H9 (cell line): ENCODE data around the gene SACM1L. TPM values are rescaled to one million over a fixed set of nuclear protein-coding genes. Genes with fewer than 3 reads are reported as not detected.

ENCODE experiments used
- DNase-seq: peaks from one replicate; pipeline ENCODE4 v3.0.0-alpha.2; 2017
- H2AFZ ChIP-seq: one replicate; pipeline ENCODE4 v1.6.1; 2013; ENCODE audit warnings: mild to moderate bottlenecking, low read length, control low read depth, moderate library complexity
- H2AK5ac ChIP-seq: 2 replicates; pipeline ENCODE4 v1.6.1; 2013; ENCODE audit warnings: low read length, control low read depth, mixed read lengths; ENCODE audit not compliant: insufficient read length
- H2BK120ac ChIP-seq: one replicate; pipeline ENCODE4 v1.6.1; 2013; ENCODE audit warnings: low read depth, mild to moderate bottlenecking, low read length, control low read depth, inconsistent platforms; ENCODE audit not compliant: poor library complexity, severe bottlenecking
- H2BK12ac ChIP-seq: 2 replicates; pipeline ENCODE4 v1.6.1; 2013; ENCODE audit warnings: low read length, control low read depth, mixed read lengths, low read depth; ENCODE audit not compliant: insufficient read length
- H2BK15ac ChIP-seq: 2 replicates; pipeline ENCODE4 v1.6.1; 2013; ENCODE audit warnings: low read depth, low read length, control low read depth
- H2BK20ac ChIP-seq: one replicate; pipeline ENCODE4 v1.6.1; 2013; ENCODE audit warnings: low read depth, mild to moderate bottlenecking, low read length, control low read depth, inconsistent platforms; ENCODE audit not compliant: poor library complexity, severe bottlenecking
- H2BK5ac ChIP-seq: 2 replicates; pipeline ENCODE4 v1.6.1; 2013; ENCODE audit warnings: low read length, control low read depth, mixed read lengths; ENCODE audit not compliant: insufficient read length
- H3K14ac ChIP-seq: 2 replicates; pipeline ENCODE4 v1.6.1; 2013; ENCODE audit warnings: low read length, control low read depth; ENCODE audit not compliant: insufficient read depth
- H3K18ac ChIP-seq: 2 replicates; pipeline ENCODE4 v1.6.1; 2013; ENCODE audit warnings: low read depth, mild to moderate bottlenecking, mixed read lengths, low read length, control low read depth; ENCODE audit not compliant: insufficient read length
- H3K23ac ChIP-seq: 2 replicates; pipeline ENCODE4 v1.6.1; 2013; ENCODE audit warnings: low read length, control low read depth, mixed read lengths, low read depth; ENCODE audit not compliant: insufficient read length
- H3K23me2 ChIP-seq: 2 replicates; pipeline ENCODE4 v1.6.1; 2013; ENCODE audit warnings: low read depth, mild to moderate bottlenecking, mixed read lengths, low read length, control low read depth; ENCODE audit not compliant: insufficient read length, poor library complexity, severe bottlenecking
- H3K27ac ChIP-seq: 2 replicates; pipeline ENCODE4 v1.5.1; 2013; ENCODE audit warnings: low read length, control low read depth, mixed read lengths, low read depth; ENCODE audit not compliant: insufficient read length
- H3K27me3 ChIP-seq: 2 replicates; pipeline ENCODE4 v1.6.1; 2013; ENCODE audit warnings: low read length, control low read depth, inconsistent platforms; ENCODE audit not compliant: insufficient read depth
- H3K4ac ChIP-seq: 2 replicates; pipeline ENCODE4 v1.6.1; 2013; ENCODE audit warnings: low read depth, mild to moderate bottlenecking, control low read depth, inconsistent platforms, low read length, moderate library complexity
- H3K4me1 ChIP-seq: 2 replicates; pipeline ENCODE4 v1.6.1; 2013; ENCODE audit warnings: low read length, control low read depth, inconsistent platforms; ENCODE audit not compliant: insufficient read depth
- H3K4me2 ChIP-seq: 2 replicates; pipeline ENCODE4 v1.6.1; 2013; ENCODE audit warnings: low read length, control low read depth, mixed read lengths; ENCODE audit not compliant: insufficient read length, insufficient read depth
- H3K56ac ChIP-seq: 2 replicates; pipeline ENCODE4 v1.6.1; 2013; ENCODE audit warnings: low read depth, mild to moderate bottlenecking, mixed read lengths, low read length, control low read depth; ENCODE audit not compliant: insufficient read length
- H3K79me1 ChIP-seq: 2 replicates; pipeline ENCODE4 v1.6.1; 2013; ENCODE audit warnings: low read depth, mild to moderate bottlenecking, moderate library complexity, low read length, control low read depth, inconsistent platforms; ENCODE audit not compliant: insufficient read depth, poor library complexity, severe bottlenecking
- H3K79me2 ChIP-seq: 2 replicates; pipeline ENCODE4 v1.6.1; 2013; ENCODE audit warnings: low read length, control low read depth, inconsistent platforms; ENCODE audit not compliant: insufficient read depth
- H3K9ac ChIP-seq: 2 replicates; pipeline ENCODE4 v1.6.1; 2013; ENCODE audit warnings: low read length, control low read depth, mixed read lengths; ENCODE audit not compliant: insufficient read length; ENCODE audit errors: extremely low read depth
- H3K9me3 ChIP-seq: one replicate; pipeline ENCODE4 v1.6.1; 2013; ENCODE audit warnings: low read depth, low read length, inconsistent platforms; ENCODE audit not compliant: control insufficient read depth
- H3T11ph ChIP-seq: one replicate; pipeline ENCODE4 v1.6.1; 2013; ENCODE audit warnings: mild to moderate bottlenecking, low read length, control low read depth, inconsistent platforms
- H4K20me1 ChIP-seq: one replicate; pipeline ENCODE4 v1.6.1; 2013; ENCODE audit not compliant: control insufficient read depth, insufficient read length, insufficient read depth
- H4K5ac ChIP-seq: 2 replicates; pipeline ENCODE4 v1.6.1; 2013; ENCODE audit warnings: low read depth, mild to moderate bottlenecking, mixed read lengths, low read length, control low read depth; ENCODE audit not compliant: insufficient read length
- H4K8ac ChIP-seq: replicated peaks from 2 replicates; pipeline ENCODE4 v1.6.1; 2013; ENCODE audit warnings: low read length, control low read depth, mixed read lengths, low read depth; ENCODE audit not compliant: insufficient read length
- H4K91ac ChIP-seq: 2 replicates; pipeline ENCODE4 v1.6.1; 2013; ENCODE audit warnings: low read depth, mild to moderate bottlenecking, moderate library complexity, mixed read lengths, low read length, control low read depth; ENCODE audit not compliant: insufficient read length
- H3K27ac Mint-ChIP-seq, 3 experiments: 2 replicates in 2 of 3; 3 replicates in 1 of 3; pipeline ENCODE4 v1.8.0; 2020 to 2021; ENCODE audit warnings: mixed read lengths in 3 of 3, mild to moderate bottlenecking in 1 of 3, moderate library complexity in 1 of 3
- H3K27me3 Mint-ChIP-seq: 2 replicates; pipeline ENCODE4 v1.8.0; 2021; ENCODE audit warnings: low read depth, mild to moderate bottlenecking, moderate library complexity, mixed read lengths
- H3K36me3 Mint-ChIP-seq, 3 experiments: 2 replicates in 2 of 3; 3 replicates in 1 of 3; pipeline ENCODE4 v1.8.0; 2020 to 2021; ENCODE audit warnings: low read depth in 3 of 3, mixed read lengths in 3 of 3; ENCODE audit not compliant: insufficient read depth in 1 of 3
- H3K4me1 Mint-ChIP-seq, 2 experiments: 2 replicates each; pipeline ENCODE4 v1.8.0; 2020; ENCODE audit warnings: mixed read lengths in 2 of 2
- H3K4me3 Mint-ChIP-seq, 2 experiments: 2 replicates in 1 of 2; 3 replicates in 1 of 2; pipeline ENCODE4 v1.8.0; 2020 to 2021; ENCODE audit warnings: mild to moderate bottlenecking in 2 of 2, mixed read lengths in 2 of 2, moderate library complexity in 1 of 2
- H3K9me3 Mint-ChIP-seq, 2 experiments: 2 replicates in 1 of 2; 3 replicates in 1 of 2; pipeline ENCODE4 v1.8.0; 2020; ENCODE audit warnings: mild to moderate bottlenecking in 2 of 2, mixed read lengths in 2 of 2, moderate library complexity in 1 of 2
- CTCF ChIP-seq: fragments of 200-600 bp; sonication (generic); conservative IDR thresholded peaks from 3 replicates; pipeline ENCODE4 v1.8.0; 2021; ENCODE audit warnings: antibody characterized with exemption, mild to moderate bottlenecking
- WGBS: extraction: QIAGEN DNeasy Blood & Tissue Kit; methylation state at CpG from one replicate; pipeline ENCODE4 v1.1.7; 2013; ENCODE audit warnings: missing lambda C conversion rate, low lambda C conversion rate, mixed read lengths; ENCODE audit not compliant: insufficient read length; ENCODE audit errors: extremely low coverage; 5-methylcytosine and 5-hydroxymethylcytosine counted together
- total RNA-seq: library from RNA; stranded (reverse); gene quantifications from 2 replicates; pipeline ENCODE4 v1.2.1, GENCODE V29; 2021

SACM1L gene
- total RNA-seq, 1 experiment from 2014 or later, result 52.8 TPM

GRCh38 chr3:45656575-45657363 lies 32.4 kb upstream of the SACM1L start:
- no peak overlapping the region for H2BK12ac ChIP-seq
- H3K4me1 ChIP-seq, result no peaks in the 10 kb centered on the region
- H3K4ac ChIP-seq, result no peak overlapping the region
- H3K4me2 ChIP-seq, result no peak overlapping the region
- no peaks in the 10 kb centered on the region for H3K9me3 ChIP-seq
- H4K5ac ChIP-seq, result no peak overlapping the region
- H3K27ac ChIP-seq, result no peak overlapping the region
- H2BK15ac ChIP-seq, result no peak overlapping the region
- H3K9ac ChIP-seq, result no peak overlapping the region
- H2BK20ac ChIP-seq, result no peak overlapping the region
- H3K4me3 Mint-ChIP-seq, result no peak overlapping the region
- H3K27ac Mint-ChIP-seq, result peak overlapping the region in 1 of 3 experiments; percentile 65; a peak in 1 of 7 replicates
- peak; percentile 96 for TF ChIP-seq CTCF
- H4K8ac ChIP-seq, result no peak overlapping the region
- no peak overlapping the region for H3T11ph ChIP-seq
- H3K36me3 Mint-ChIP-seq, result peaks cover 5 to 8% (median 5%) of the 10 kb centered on the region in 3 experiments; a peak in 6 of 7 replicates
- no peak overlapping the region for H3K18ac ChIP-seq
- no peak overlapping the region for H3K14ac ChIP-seq
- H2AFZ ChIP-seq, result no peak overlapping the region
- no peak overlapping the region for H2BK120ac ChIP-seq
- 0 out of 2 replicates have a peak, but pooled peaks cover 1% of the 10 kb centered on the region for H3K79me2 ChIP-seq
- no peak overlapping the region for H3K23ac ChIP-seq
- DNase-seq, result peak; percentile 94
- H3K4me1 Mint-ChIP-seq, result peaks cover 7 to 14% of the 10 kb centered on the region in 2 experiments
- H3K27me3 ChIP-seq, result no peaks in the 10 kb centered on the region
- no peaks in the 10 kb centered on the region for H4K20me1 ChIP-seq
- no peak overlapping the region for H2BK5ac ChIP-seq
- H3K23me2 ChIP-seq, result no peaks in the 10 kb centered on the region
- H3K56ac ChIP-seq, result no peak overlapping the region
- WGBS, result no CpG with 5 or more reads among the region's 14 CpGs
- H3K27me3 Mint-ChIP-seq, result no peaks in the 10 kb centered on the region
- peaks cover 4 to 5% of the 10 kb centered on the region in 2 experiments for H3K9me3 Mint-ChIP-seq
- no peak overlapping the region for H2AK5ac ChIP-seq
- no peak overlapping the region for H4K91ac ChIP-seq
- H3K79me1 ChIP-seq, result no peaks in the 10 kb centered on the region
